ENCODE results near the gene GALNT9. TPM values are rescaled to one million over a fixed set of nuclear protein-coding genes. Genes with fewer than 3 reads are reported as not detected.

The GALNT9 gene
- total and polyA plus RNA-seq, 2 experiments from 2014 or later = 3.9 to 4.7 TPM

DNA sequence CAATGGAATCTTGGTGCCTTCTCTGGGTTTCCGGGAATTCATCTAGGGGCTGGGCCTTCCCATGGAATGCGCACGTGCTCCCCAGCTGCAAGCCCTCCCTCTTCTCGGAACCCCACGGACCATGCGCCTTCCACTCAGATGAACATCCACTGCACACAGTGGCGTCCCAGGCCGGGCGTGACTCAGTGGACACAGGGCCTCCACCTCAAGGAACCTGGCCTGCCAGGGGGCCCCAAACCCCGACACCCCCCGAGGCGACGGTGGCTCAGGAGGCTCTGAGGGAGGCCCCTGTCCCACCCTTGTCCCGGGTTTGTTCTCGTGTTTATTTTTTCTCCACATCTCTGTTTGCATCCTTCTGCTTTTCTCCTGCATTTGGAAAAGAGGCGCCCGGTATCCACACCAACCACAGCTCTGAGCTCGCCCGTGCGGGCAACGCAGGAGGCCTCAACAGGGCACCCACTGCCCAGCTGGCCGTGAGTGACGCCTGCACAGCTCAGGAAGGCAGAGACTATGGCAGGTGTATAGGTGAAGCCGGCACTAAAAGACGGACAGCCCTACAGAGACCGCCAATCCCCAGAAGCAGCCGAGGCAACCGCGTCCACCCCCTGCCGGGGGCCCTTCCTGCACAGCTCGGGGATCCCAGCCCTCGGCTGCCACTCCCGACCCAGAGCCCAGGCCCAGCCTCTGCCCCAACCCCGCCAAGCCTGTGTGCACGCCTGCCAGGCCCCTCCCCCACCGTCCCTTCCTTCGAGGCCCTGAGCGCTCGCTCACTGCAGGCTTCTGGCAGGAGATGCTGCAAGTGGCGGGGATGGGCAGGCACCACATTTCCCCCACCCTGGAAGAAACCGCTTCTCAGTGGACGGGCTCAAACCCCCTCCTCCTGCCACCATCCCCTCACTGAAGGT lies 23.8 kb upstream of the GALNT9 start:
- no peak overlapping the region for H3K4me2 ChIP-seq
- no peak overlapping the region for H3K4me3 ChIP-seq
- peaks cover 7% of the 10 kb centered on the region for H3K27me3 ChIP-seq
- peaks cover 4% of the 10 kb centered on the region for H3K4me1 ChIP-seq (ENCODE audit: insufficient read depth)
- 86% methylated on average over 35 of the region's 42 CpGs for WGBS (ENCODE audit: low lambda C conversion rate, missing lambda C conversion rate)
- H3K9me3 ChIP-seq (ENCODE audit: low read depth) = no peaks in the 10 kb centered on the region
- DNase-seq (ENCODE audit: low spot score) = no peak
- H2AFZ ChIP-seq = no peak overlapping the region
- no peaks in the 10 kb centered on the region for H3K36me3 ChIP-seq (replicated peaks; ENCODE audit: insufficient read depth, low read depth)
- TF ChIP-seq, protein P1, sequence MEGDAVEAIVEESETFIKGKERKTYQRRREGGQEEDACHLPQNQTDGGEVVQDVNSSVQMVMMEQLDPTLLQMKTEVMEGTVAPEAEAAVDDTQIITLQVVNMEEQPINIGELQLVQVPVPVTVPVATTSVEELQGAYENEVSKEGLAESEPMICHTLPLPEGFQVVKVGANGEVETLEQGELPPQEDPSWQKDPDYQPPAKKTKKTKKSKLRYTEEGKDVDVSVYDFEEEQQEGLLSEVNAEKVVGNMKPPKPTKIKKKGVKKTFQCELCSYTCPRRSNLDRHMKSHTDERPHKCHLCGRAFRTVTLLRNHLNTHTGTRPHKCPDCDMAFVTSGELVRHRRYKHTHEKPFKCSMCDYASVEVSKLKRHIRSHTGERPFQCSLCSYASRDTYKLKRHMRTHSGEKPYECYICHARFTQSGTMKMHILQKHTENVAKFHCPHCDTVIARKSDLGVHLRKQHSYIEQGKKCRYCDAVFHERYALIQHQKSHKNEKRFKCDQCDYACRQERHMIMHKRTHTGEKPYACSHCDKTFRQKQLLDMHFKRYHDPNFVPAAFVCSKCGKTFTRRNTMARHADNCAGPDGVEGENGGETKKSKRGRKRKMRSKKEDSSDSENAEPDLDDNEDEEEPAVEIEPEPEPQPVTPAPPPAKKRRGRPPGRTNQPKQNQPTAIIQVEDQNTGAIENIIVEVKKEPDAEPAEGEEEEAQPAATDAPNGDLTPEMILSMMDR (IDR thresholded peaks at IDR 0.05; ENCODE audit: poor library complexity) = no peak
- TF ChIP-seq EZH2 (IDR thresholded peaks at IDR 0.05; ENCODE audit: borderline replicate concordance) = no peak
- no peak for TF ChIP-seq EZH2phosphoT487 (IDR thresholded peaks at IDR 0.05; ENCODE audit: low read depth, severe bottlenecking, unreplicated experiment)
- no peaks in the 10 kb centered on the region for H3K79me2 ChIP-seq
- no peaks in the 10 kb centered on the region for H3K9me2 ChIP-seq (replicated peaks; ENCODE audit: insufficient read depth)
- H3K27ac ChIP-seq = no peak overlapping the region
- no peaks in the 10 kb centered on the region for H4K20me1 ChIP-seq (ENCODE audit: insufficient read depth, poor library complexity, severe bottlenecking)

GRCh38 chr12:132351751-132352495 lies 22.5 kb upstream of the GALNT9 start:
- no peaks in the 10 kb centered on the region for H3K36me3 ChIP-seq (replicated peaks; ENCODE audit: insufficient read depth, low read depth)
- H3K4me3 ChIP-seq = no peak overlapping the region
- no peaks in the 10 kb centered on the region for H3K9me2 ChIP-seq (replicated peaks; ENCODE audit: insufficient read depth)
- no peaks in the 10 kb centered on the region for H3K4me1 ChIP-seq (ENCODE audit: insufficient read depth)
- H4K20me1 ChIP-seq (ENCODE audit: insufficient read depth, poor library complexity, severe bottlenecking) = no peaks in the 10 kb centered on the region
- no peak overlapping the region for H3K4me2 ChIP-seq
- WGBS (ENCODE audit: low lambda C conversion rate, missing lambda C conversion rate) = 94% methylated on average over 24 of the region's 24 CpGs
- DNase-seq (ENCODE audit: low spot score) = no peak
- no peaks in the 10 kb centered on the region for H3K9me3 ChIP-seq (ENCODE audit: low read depth)
- H3K27ac ChIP-seq = no peak overlapping the region
- H2AFZ ChIP-seq = no peak overlapping the region
- peaks cover 7% of the 10 kb centered on the region for H3K27me3 ChIP-seq
- TF ChIP-seq EZH2 (IDR thresholded peaks at IDR 0.05; ENCODE audit: borderline replicate concordance) (no peak), EZH2phosphoT487 (IDR thresholded peaks at IDR 0.05; ENCODE audit: low read depth, severe bottlenecking, unreplicated experiment) (no peak)
- TF ChIP-seq, protein P1 (IDR thresholded peaks at IDR 0.05; ENCODE audit: poor library complexity) = no peak
- no peaks in the 10 kb centered on the region for H3K79me2 ChIP-seq

- Histone ChIP-seq H3K4me2 (no peak overlapping the region), H3K4me1 (ENCODE audit: insufficient read depth) (no peaks in the 10 kb centered on the region), H3K9me3 (ENCODE audit: low read depth) (no peaks in the 10 kb centered on the region), H4K20me1 (ENCODE audit: insufficient read depth, poor library complexity, severe bottlenecking) (no peaks in the 10 kb centered on the region), H3K79me2 (no peaks in the 10 kb centered on the region), H3K9me2 (replicated peaks; ENCODE audit: insufficient read depth) (no peaks in the 10 kb centered on the region), H3K4me3 (no peak overlapping the region), H2AFZ (no peak overlapping the region), H3K36me3 (replicated peaks; ENCODE audit: insufficient read depth, low read depth) (no peaks in the 10 kb centered on the region), H3K27me3 (no peaks in the 10 kb centered on the region), H3K27ac (no peak overlapping the region)
- DNase-seq (ENCODE audit: low spot score) = no peak
- TF ChIP-seq, protein P1 (IDR thresholded peaks at IDR 0.05; ENCODE audit: poor library complexity) = no peak
- TF ChIP-seq EZH2 (IDR thresholded peaks at IDR 0.05; ENCODE audit: borderline replicate concordance) (no peak), EZH2phosphoT487 (IDR thresholded peaks at IDR 0.05; ENCODE audit: low read depth, severe bottlenecking, unreplicated experiment) (no peak)
- WGBS (ENCODE audit: low lambda C conversion rate, missing lambda C conversion rate) = 71% methylated on average over 1 of the region's 1 CpG
These were observed 20.2 kb upstream of the GALNT9 start for GRCh38 chr12:132349501-132350131.

All from hepatocyte (in vitro differentiated cells).